ENCODE results near the gene SPG7.

- TF ChIP-seq CTCF (conservative IDR thresholded peaks at IDR 0.05 in 1 of 2, IDR thresholded peaks at IDR 0.05 in 1 of 2; ENCODE audit: extremely low read depth in 1 of 2, insufficient read depth in 1 of 2, low read depth in 1 of 2, low read length in 2 of 2) = no peak
- TF ChIP-seq EZH2 (IDR thresholded peaks at IDR 0.05; ENCODE audit: borderline replicate concordance, low read length) = no peak
These were observed 18.2 kb upstream of the SPG7 start for GRCh38 chr16:89489898-89490438.

Data from mammary epithelial cell (primary cell).